Measurements from ENCODE around the gene RNF213.

Gene RNF213

DNA sequence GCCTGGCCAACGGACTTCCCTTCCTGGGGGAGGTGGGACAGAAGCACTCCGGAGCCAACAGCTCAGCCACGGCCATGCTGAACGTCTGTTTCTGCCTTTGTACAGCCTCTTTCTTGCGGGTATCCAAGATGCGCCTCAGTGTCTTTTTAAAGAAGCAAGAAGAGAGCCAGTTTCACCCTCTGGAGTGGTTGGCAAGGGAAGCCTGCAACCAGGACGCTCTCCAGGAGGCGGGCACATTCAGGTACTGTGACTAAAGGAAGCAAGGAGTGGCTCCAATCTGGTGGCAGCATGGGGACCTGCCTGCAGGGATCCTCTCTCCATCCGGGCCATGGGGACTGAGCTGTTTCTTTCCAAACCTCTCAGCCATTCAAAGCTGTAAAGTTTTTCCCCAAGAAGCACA is 93.7 kb downstream of the RNF213 start:
- no peaks in the 10 kb centered on the region for H3K27me3 ChIP-seq (ENCODE audit: control insufficient read depth in 1 of 2, insufficient read depth in 1 of 2, low read length in 2 of 2)
- no peak for DNase-seq
- H3K4me1 ChIP-seq (ENCODE audit: control insufficient read depth, insufficient read depth, low read depth, low read length), result no peaks in the 10 kb centered on the region
- H4K91ac ChIP-seq (ENCODE audit: low read length), result no peak overlapping the region
- H3K9me3 ChIP-seq (ENCODE audit: control insufficient read depth, low read length), result no peaks in the 10 kb centered on the region
- H3K79me1 ChIP-seq (replicated peaks; ENCODE audit: low read length, poor library complexity, severe bottlenecking), result no peaks in the 10 kb centered on the region
- no peak overlapping the region for H3K23ac ChIP-seq (ENCODE audit: low read length in 2 of 2)
- WGBS, result 95% methylated on average over 9 of the region's 9 CpGs
- no peak overlapping the region for H2BK120ac ChIP-seq (ENCODE audit: low read depth, low read length)
- no peak overlapping the region for H3K14ac ChIP-seq (ENCODE audit: low read length in 2 of 2)
- peaks cover 76 to 92% of the 10 kb centered on the region in 2 experiments for H3K36me3 ChIP-seq (ENCODE audit: control insufficient read depth in 1 of 2, insufficient read depth in 2 of 2, low read depth in 1 of 2, low read length in 2 of 2)
- H2BK5ac ChIP-seq (ENCODE audit: low read depth, low read length, poor library complexity, severe bottlenecking), result no peak overlapping the region
- H2AK5ac ChIP-seq (ENCODE audit: low read length, severe bottlenecking), result no peak overlapping the region
- H2AFZ ChIP-seq (ENCODE audit: low read depth, low read length), result no peak overlapping the region
- no peak overlapping the region for H3K27ac ChIP-seq (ENCODE audit: low read length, poor library complexity, severe bottlenecking)
- H3K18ac ChIP-seq (ENCODE audit: low read depth in 1 of 2, low read length in 2 of 2), result no peak overlapping the region
- H3K4ac ChIP-seq (ENCODE audit: low read depth in 1 of 2, low read length in 2 of 2), result no peak overlapping the region
- H4K8ac ChIP-seq (ENCODE audit: low read length), result no peak overlapping the region
- no peak overlapping the region for H2BK12ac ChIP-seq (ENCODE audit: low read length in 2 of 2)
- no peak overlapping the region for H3K4me3 ChIP-seq (ENCODE audit: insufficient read depth in 1 of 2, low read depth in 1 of 2, low read length in 2 of 2)
- H2BK15ac ChIP-seq (ENCODE audit: low read depth, poor library complexity, severe bottlenecking), result no peak overlapping the region
- H3K4me2 ChIP-seq (ENCODE audit: low read length, poor library complexity, severe bottlenecking), result no peak overlapping the region
- H3K9ac ChIP-seq (ENCODE audit: low read length), result no peak overlapping the region

DNA sequence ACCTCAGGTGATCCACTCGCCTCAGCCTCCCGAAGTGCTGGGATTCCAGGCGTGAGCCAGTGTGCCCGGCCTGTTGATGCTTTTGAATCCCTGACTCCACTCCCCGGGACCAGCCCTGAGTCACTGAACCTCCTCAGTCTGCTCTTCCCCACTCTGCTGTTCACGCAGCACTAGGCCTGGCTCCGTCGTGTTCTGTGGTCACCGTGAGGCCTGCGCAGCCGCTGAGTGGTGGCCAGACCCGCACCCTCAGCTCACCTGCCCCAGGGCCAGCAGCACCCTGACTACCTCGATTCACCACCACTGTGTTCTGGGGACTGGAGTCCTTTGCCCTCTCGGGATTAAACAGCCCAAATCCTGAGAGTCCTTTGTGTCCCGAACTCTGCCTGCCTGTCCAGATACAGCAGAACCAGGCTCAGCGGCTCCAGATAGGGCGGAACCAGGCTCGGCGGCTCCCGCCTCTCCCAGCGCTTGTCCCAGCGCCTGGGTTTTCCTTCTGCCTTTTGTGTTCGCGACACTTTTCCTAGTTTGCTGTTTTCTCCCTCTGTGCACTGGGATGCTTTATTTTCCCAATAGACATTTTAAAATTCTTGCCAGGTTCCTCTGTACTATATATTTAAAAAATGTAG is 95.7 kb downstream of the RNF213 start:
- no peak overlapping the region for H3K9ac ChIP-seq (ENCODE audit: low read length)
- H2BK120ac ChIP-seq (ENCODE audit: low read depth, low read length), result no peak overlapping the region
- H3K23ac ChIP-seq (ENCODE audit: low read length in 2 of 2), result no peak overlapping the region
- no peak overlapping the region for H3K4ac ChIP-seq (ENCODE audit: low read depth in 1 of 2, low read length in 2 of 2)
- peaks cover 83 to 92% of the 10 kb centered on the region in 2 experiments for H3K36me3 ChIP-seq (ENCODE audit: control insufficient read depth in 1 of 2, insufficient read depth in 2 of 2, low read depth in 1 of 2, low read length in 2 of 2)
- H3K18ac ChIP-seq (ENCODE audit: low read depth in 1 of 2, low read length in 2 of 2), result no peak overlapping the region
- no peak overlapping the region for H3K14ac ChIP-seq (ENCODE audit: low read length in 2 of 2)
- H3K79me1 ChIP-seq (replicated peaks; ENCODE audit: low read length, poor library complexity, severe bottlenecking), result no peaks in the 10 kb centered on the region
- no peak overlapping the region for H2BK12ac ChIP-seq (ENCODE audit: low read length in 2 of 2)
- no peak overlapping the region for H2BK5ac ChIP-seq (ENCODE audit: low read depth, low read length, poor library complexity, severe bottlenecking)
- no peak overlapping the region for H2AFZ ChIP-seq (ENCODE audit: low read depth, low read length)
- H3K27ac ChIP-seq (ENCODE audit: low read length, poor library complexity, severe bottlenecking), result no peak overlapping the region
- no peak overlapping the region for H4K8ac ChIP-seq (ENCODE audit: low read length)
- H4K91ac ChIP-seq (ENCODE audit: low read length), result no peak overlapping the region
- H3K4me3 ChIP-seq (ENCODE audit: insufficient read depth in 1 of 2, low read depth in 1 of 2, low read length in 2 of 2), result no peak overlapping the region
- WGBS, result 97% methylated on average over 22 of the region's 24 CpGs
- no peak overlapping the region for H2AK5ac ChIP-seq (ENCODE audit: low read length, severe bottlenecking)
- H3K27me3 ChIP-seq (ENCODE audit: control insufficient read depth in 1 of 2, insufficient read depth in 1 of 2, low read length in 2 of 2), result no peaks in the 10 kb centered on the region
- no peaks in the 10 kb centered on the region for H3K9me3 ChIP-seq (ENCODE audit: control insufficient read depth, low read length)
- DNase-seq, result no peak
- no peak overlapping the region for H2BK15ac ChIP-seq (ENCODE audit: low read depth, poor library complexity, severe bottlenecking)
- H3K4me2 ChIP-seq (ENCODE audit: low read length, poor library complexity, severe bottlenecking), result no peak overlapping the region
- no peaks in the 10 kb centered on the region for H3K4me1 ChIP-seq (ENCODE audit: control insufficient read depth, insufficient read depth, low read depth, low read length)

DNA sequence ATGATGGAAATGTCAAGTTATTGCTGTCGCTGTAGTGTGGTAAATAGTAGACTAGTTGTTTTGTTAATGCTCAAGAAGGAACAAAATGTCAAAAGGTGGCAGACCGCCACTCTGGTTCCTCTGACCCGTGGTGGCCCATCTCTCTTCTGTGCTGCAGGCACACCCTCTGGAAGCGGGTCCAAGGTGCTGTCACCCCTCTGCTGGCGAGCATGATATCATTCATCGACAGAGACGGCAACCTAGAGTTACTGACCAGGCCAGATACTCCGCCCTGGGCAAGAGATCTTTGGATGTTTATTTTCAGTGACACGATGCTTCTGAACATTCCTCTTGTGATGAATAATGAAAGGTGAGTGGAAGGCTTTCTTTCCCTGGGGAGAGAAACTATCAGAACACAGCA is 97.5 kb downstream of the RNF213 start:
- no peak overlapping the region for H4K8ac ChIP-seq (ENCODE audit: low read length)
- no peak overlapping the region for H2BK120ac ChIP-seq (ENCODE audit: low read depth, low read length)
- H3K23ac ChIP-seq (ENCODE audit: low read length in 2 of 2), result no peak overlapping the region
- H2AK5ac ChIP-seq (ENCODE audit: low read length, severe bottlenecking), result no peak overlapping the region
- peaks cover 80 to 92% of the 10 kb centered on the region in 2 experiments for H3K36me3 ChIP-seq (ENCODE audit: control insufficient read depth in 1 of 2, insufficient read depth in 2 of 2, low read depth in 1 of 2, low read length in 2 of 2)
- no peak overlapping the region for H2AFZ ChIP-seq (ENCODE audit: low read depth, low read length)
- no peak overlapping the region for H3K4ac ChIP-seq (ENCODE audit: low read depth in 1 of 2, low read length in 2 of 2)
- H2BK5ac ChIP-seq (ENCODE audit: low read depth, low read length, poor library complexity, severe bottlenecking), result no peak overlapping the region
- H3K4me3 ChIP-seq (ENCODE audit: insufficient read depth in 1 of 2, low read depth in 1 of 2, low read length in 2 of 2), result no peak overlapping the region
- no peak overlapping the region for H2BK12ac ChIP-seq (ENCODE audit: low read length in 2 of 2)
- no peak overlapping the region for H3K27ac ChIP-seq (ENCODE audit: low read length, poor library complexity, severe bottlenecking)
- no peak overlapping the region for H4K91ac ChIP-seq (ENCODE audit: low read length)
- H3K4me1 ChIP-seq (ENCODE audit: control insufficient read depth, insufficient read depth, low read depth, low read length), result no peaks in the 10 kb centered on the region
- 94% methylated on average over 9 of the region's 9 CpGs for WGBS
- no peaks in the 10 kb centered on the region for H3K9me3 ChIP-seq (ENCODE audit: control insufficient read depth, low read length)
- no peak overlapping the region for H3K4me2 ChIP-seq (ENCODE audit: low read length, poor library complexity, severe bottlenecking)
- no peak for DNase-seq
- H3K14ac ChIP-seq (ENCODE audit: low read length in 2 of 2), result no peak overlapping the region
- H3K9ac ChIP-seq (ENCODE audit: low read length), result no peak overlapping the region
- no peaks in the 10 kb centered on the region for H3K27me3 ChIP-seq (ENCODE audit: control insufficient read depth in 1 of 2, insufficient read depth in 1 of 2, low read length in 2 of 2)
- H3K18ac ChIP-seq (ENCODE audit: low read depth in 1 of 2, low read length in 2 of 2), result no peak overlapping the region
- peaks cover 2% of the 10 kb centered on the region for H3K79me1 ChIP-seq (replicated peaks; ENCODE audit: low read length, poor library complexity, severe bottlenecking)
- no peak overlapping the region for H2BK15ac ChIP-seq (ENCODE audit: low read depth, poor library complexity, severe bottlenecking)

DNA sequence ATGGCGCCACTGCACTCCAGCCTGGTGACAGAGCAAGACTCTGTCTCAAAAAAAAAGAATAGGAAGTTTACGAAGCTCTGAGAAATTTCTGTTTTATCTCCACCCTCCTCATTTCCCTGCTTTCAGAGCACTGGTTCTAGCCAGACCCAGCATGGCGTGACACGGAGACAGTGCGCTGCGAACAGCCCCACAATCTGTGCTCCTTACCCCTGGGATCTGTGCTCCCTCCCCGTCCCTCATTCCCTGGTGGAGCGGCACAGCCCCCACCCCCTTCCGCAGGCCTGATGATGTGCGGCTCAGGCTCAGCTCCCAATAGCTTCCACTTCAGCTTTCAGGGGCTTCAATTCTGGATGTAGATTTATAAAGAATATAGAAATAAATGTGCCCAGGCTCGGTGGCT is 98.2 kb downstream of the RNF213 start:
- H3K4me3 ChIP-seq (ENCODE audit: insufficient read depth in 1 of 2, low read depth in 1 of 2, low read length in 2 of 2), result no peak overlapping the region
- no peaks in the 10 kb centered on the region for H3K27me3 ChIP-seq (ENCODE audit: control insufficient read depth in 1 of 2, insufficient read depth in 1 of 2, low read length in 2 of 2)
- H3K9ac ChIP-seq (ENCODE audit: low read length), result no peak overlapping the region
- H2AK5ac ChIP-seq (ENCODE audit: low read length, severe bottlenecking), result no peak overlapping the region
- peaks cover 80 to 92% of the 10 kb centered on the region in 2 experiments for H3K36me3 ChIP-seq (ENCODE audit: control insufficient read depth in 1 of 2, insufficient read depth in 2 of 2, low read depth in 1 of 2, low read length in 2 of 2)
- H2AFZ ChIP-seq (ENCODE audit: low read depth, low read length), result no peak overlapping the region
- 95% methylated on average over 11 of the region's 11 CpGs for WGBS
- no peak overlapping the region for H3K4ac ChIP-seq (ENCODE audit: low read depth in 1 of 2, low read length in 2 of 2)
- no peak overlapping the region for H2BK15ac ChIP-seq (ENCODE audit: low read depth, poor library complexity, severe bottlenecking)
- no peak overlapping the region for H3K27ac ChIP-seq (ENCODE audit: low read length, poor library complexity, severe bottlenecking)
- no peak overlapping the region for H2BK5ac ChIP-seq (ENCODE audit: low read depth, low read length, poor library complexity, severe bottlenecking)
- no peak overlapping the region for H3K18ac ChIP-seq (ENCODE audit: low read depth in 1 of 2, low read length in 2 of 2)
- H4K8ac ChIP-seq (ENCODE audit: low read length), result no peak overlapping the region
- H3K14ac ChIP-seq (ENCODE audit: low read length in 2 of 2), result no peak overlapping the region
- no peak overlapping the region for H3K23ac ChIP-seq (ENCODE audit: low read length in 2 of 2)
- peaks cover 4% of the 10 kb centered on the region for H3K79me1 ChIP-seq (replicated peaks; ENCODE audit: low read length, poor library complexity, severe bottlenecking)
- no peak overlapping the region for H3K4me2 ChIP-seq (ENCODE audit: low read length, poor library complexity, severe bottlenecking)
- no peak overlapping the region for H2BK12ac ChIP-seq (ENCODE audit: low read length in 2 of 2)
- no peaks in the 10 kb centered on the region for H3K4me1 ChIP-seq (ENCODE audit: control insufficient read depth, insufficient read depth, low read depth, low read length)
- H4K91ac ChIP-seq (ENCODE audit: low read length), result no peak overlapping the region
- H3K9me3 ChIP-seq (ENCODE audit: control insufficient read depth, low read length), result no peaks in the 10 kb centered on the region
- H2BK120ac ChIP-seq (ENCODE audit: low read depth, low read length), result no peak overlapping the region
- DNase-seq, result no peak
